ENCODE results near the gene MYH3. TPM values are rescaled to one million over a fixed set of nuclear protein-coding genes. Genes with fewer than 3 reads are reported as not detected.

MYH3 gene
- total RNA-seq, 4 donors from 2014 or later = 2.2 to 6.6 (median 3.6) TPM

DNA sequence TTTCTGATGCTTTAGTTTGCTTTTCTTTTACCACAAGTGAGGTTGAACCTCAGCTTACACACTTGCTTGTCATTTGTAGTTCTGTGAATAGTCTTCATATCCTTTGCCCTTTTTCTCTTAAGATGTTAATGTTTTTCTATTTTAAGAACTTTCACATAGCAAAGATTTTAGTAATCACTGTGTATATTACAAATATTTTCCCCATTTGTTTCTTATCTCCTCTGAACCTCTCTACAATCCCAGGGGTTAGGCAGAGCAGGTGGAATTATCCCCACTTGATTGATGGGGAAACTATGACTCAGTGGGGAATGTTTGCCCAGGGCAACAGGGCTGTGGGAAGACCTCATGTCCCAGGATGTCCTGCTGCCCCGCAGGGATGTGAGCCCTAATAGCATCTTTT is 11.7 kb upstream of the MYH3 start:
- in situ Hi-C loops (cut with MboI; ENCODE audit: low pct_ligation_motif_present in 1 of 4, low pct_unique_long_range_greater_than_20kb in 1 of 4, low sequenced_read_pairs in 3 of 4) (loop anchor here in 1 of 4 donors (25.0 kb wide), 1 partner anchor 106 kb away; no protein-coding TSS in a partner anchor), intact Hi-C loops (cut with DNase I; ENCODE audit: low total_unique reads) (no loop called here)
- Histone ChIP-seq H3K4me1 (no peaks in the 10 kb centered on the region), H3K9me3 (no peaks in the 10 kb centered on the region), H3K4me3 (no peak overlapping the region), H3K36me3 (no peaks in the 10 kb centered on the region), H3K27me3 (no peaks in the 10 kb centered on the region), H3K27ac (no peak overlapping the region)
- TF ChIP-seq POLR2A (IDR thresholded peaks at IDR 0.05) (no peak), EP300 (IDR thresholded peaks at IDR 0.05; ENCODE audit: low read depth) (no peak), POLR2AphosphoS5 (IDR thresholded peaks at IDR 0.05) (no peak)
- TF ChIP-seq, protein P1, sequence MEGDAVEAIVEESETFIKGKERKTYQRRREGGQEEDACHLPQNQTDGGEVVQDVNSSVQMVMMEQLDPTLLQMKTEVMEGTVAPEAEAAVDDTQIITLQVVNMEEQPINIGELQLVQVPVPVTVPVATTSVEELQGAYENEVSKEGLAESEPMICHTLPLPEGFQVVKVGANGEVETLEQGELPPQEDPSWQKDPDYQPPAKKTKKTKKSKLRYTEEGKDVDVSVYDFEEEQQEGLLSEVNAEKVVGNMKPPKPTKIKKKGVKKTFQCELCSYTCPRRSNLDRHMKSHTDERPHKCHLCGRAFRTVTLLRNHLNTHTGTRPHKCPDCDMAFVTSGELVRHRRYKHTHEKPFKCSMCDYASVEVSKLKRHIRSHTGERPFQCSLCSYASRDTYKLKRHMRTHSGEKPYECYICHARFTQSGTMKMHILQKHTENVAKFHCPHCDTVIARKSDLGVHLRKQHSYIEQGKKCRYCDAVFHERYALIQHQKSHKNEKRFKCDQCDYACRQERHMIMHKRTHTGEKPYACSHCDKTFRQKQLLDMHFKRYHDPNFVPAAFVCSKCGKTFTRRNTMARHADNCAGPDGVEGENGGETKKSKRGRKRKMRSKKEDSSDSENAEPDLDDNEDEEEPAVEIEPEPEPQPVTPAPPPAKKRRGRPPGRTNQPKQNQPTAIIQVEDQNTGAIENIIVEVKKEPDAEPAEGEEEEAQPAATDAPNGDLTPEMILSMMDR (IDR thresholded peaks at IDR 0.05) = no peak
- WGBS, 2 donors (ENCODE audit: low coverage in 1 of 2) = 83 to 89% methylated on average over 1 of the region's 1 CpG
- DNase-seq = no peak

DNA sequence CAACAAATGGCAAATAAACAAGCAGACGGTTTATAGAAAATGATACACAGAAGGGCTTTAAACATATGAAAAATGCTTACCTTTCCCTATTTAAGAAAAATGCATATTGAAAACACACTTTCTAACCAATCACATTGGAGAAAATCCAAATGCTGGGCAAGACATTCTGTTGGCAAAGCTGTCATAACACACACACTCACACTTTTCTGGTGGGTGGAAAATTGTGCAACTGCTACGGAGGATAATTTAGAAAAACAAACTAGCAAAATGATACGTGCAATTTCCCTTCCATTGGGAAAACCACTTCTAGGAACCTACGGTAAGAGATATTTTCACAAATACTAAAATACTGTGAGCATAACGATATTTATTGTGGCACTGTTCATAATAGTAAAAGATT is 9.8 kb upstream of the MYH3 start:
- no peaks in the 10 kb centered on the region for H3K4me1 ChIP-seq
- no peak for TF ChIP-seq EP300 (IDR thresholded peaks at IDR 0.05; ENCODE audit: low read depth)
- DNase-seq = no peak
- H3K27ac ChIP-seq = no peak overlapping the region
- H3K36me3 ChIP-seq = no peaks in the 10 kb centered on the region
- no peaks in the 10 kb centered on the region for H3K9me3 ChIP-seq
- no peak overlapping the region for H3K4me3 ChIP-seq
- intact Hi-C loops (cut with DNase I; ENCODE audit: low total_unique reads) (no loop called here), in situ Hi-C loops (cut with MboI; ENCODE audit: low pct_ligation_motif_present in 1 of 4, low pct_unique_long_range_greater_than_20kb in 1 of 4, low sequenced_read_pairs in 3 of 4) (loop anchor here in 1 of 4 donors (25.0 kb wide), 1 partner anchor 105 kb away; no protein-coding TSS in a partner anchor)
- no peaks in the 10 kb centered on the region for H3K27me3 ChIP-seq
- WGBS, 2 donors (ENCODE audit: low coverage in 1 of 2) = 84 to 89% methylated on average over 5 of the region's 5 CpGs

DNA sequence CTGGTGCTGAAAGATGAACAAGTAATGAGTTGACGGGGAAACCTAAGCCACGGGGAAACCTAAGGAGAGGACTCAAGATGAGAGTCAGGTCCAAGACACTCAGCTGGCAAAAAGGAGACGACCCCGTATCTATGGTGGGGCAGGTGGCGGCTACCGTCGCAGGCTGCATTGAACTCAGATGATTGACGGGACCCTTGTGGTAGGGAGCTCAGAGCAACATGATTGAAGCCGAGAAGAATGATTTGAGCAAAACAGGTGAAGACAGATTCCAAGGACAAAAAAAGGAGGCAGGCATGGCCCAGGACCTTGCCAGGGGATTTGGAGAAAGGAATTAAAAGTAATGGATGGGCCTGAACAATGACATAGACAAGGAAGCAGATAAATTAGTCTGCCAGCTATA is 7.5 kb upstream of the MYH3 start:
- in situ Hi-C loops (cut with MboI; ENCODE audit: low pct_ligation_motif_present in 1 of 4, low pct_unique_long_range_greater_than_20kb in 1 of 4, low sequenced_read_pairs in 3 of 4) = loop anchor here in 1 of 4 donors (25.0 kb wide), 1 partner anchor 102 kb away; no protein-coding TSS in a partner anchor
- no peaks in the 10 kb centered on the region for H3K9me3 ChIP-seq
- no peak for DNase-seq
- intact Hi-C loops (cut with DNase I; ENCODE audit: low total_unique reads) = no loop called here
- H3K27ac ChIP-seq = no peak overlapping the region
- no peaks in the 10 kb centered on the region for H3K4me1 ChIP-seq
- H3K4me3 ChIP-seq = no peak overlapping the region
- no peaks in the 10 kb centered on the region for H3K36me3 ChIP-seq
- whole genome bisulfite sequencing, 2 donors (ENCODE audit: low coverage in 1 of 2) = 91 to 96% methylated on average over 5 to 9 of the region's 9 CpGs
- H3K27me3 ChIP-seq = no peaks in the 10 kb centered on the region
- TF ChIP-seq POLR2AphosphoS5 (IDR thresholded peaks at IDR 0.05) (no peak), EP300 (IDR thresholded peaks at IDR 0.05; ENCODE audit: low read depth) (no peak), POLR2A (IDR thresholded peaks at IDR 0.05) (no peak)
- TF ChIP-seq, protein P1 (IDR thresholded peaks at IDR 0.05) = no peak

DNA sequence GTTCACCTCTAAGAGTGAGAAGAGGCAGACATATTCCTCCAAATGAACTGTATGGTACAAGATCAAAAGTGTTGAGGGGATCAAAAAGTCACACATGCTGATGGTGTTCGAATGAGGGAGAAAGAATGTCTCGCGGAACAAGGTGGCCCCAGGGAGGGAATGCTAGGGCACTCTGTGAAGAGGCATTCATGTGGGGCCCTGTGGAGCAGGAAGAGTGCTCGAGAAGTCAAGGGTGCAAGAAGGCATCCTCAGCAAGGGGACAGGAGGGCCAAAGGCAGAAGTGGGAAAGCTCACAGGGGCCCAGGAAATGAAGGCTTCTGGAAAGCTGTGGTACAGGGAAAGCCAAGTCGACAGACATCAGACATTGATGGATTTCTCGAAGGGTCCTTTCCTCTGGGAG is 6.1 kb upstream of the MYH3 start:
- intact Hi-C loops (cut with DNase I; ENCODE audit: low total_unique reads) (no loop called here), in situ Hi-C loops (cut with MboI; ENCODE audit: low pct_ligation_motif_present in 1 of 4, low pct_unique_long_range_greater_than_20kb in 1 of 4, low sequenced_read_pairs in 3 of 4) (loop anchor here in 1 of 4 donors (25.0 kb wide), 1 partner anchor 101 kb away; no protein-coding TSS in a partner anchor)
- Histone ChIP-seq H3K27me3 (no peaks in the 10 kb centered on the region), H3K36me3 (no peaks in the 10 kb centered on the region), H3K27ac (no peak overlapping the region), H3K4me3 (no peak overlapping the region), H3K9me3 (no peaks in the 10 kb centered on the region), H3K4me1 (no peaks in the 10 kb centered on the region)
- no peak for DNase-seq
- 90 to 92% methylated on average over 2 to 6 of the region's 6 CpGs for WGBS, 2 donors (ENCODE audit: low coverage in 1 of 2)
- TF ChIP-seq POLR2A (IDR thresholded peaks at IDR 0.05) (no peak), POLR2AphosphoS5 (IDR thresholded peaks at IDR 0.05) (no peak), EP300 (IDR thresholded peaks at IDR 0.05; ENCODE audit: low read depth) (no peak)
- TF ChIP-seq, protein P1 (IDR thresholded peaks at IDR 0.05) = no peak

DNA sequence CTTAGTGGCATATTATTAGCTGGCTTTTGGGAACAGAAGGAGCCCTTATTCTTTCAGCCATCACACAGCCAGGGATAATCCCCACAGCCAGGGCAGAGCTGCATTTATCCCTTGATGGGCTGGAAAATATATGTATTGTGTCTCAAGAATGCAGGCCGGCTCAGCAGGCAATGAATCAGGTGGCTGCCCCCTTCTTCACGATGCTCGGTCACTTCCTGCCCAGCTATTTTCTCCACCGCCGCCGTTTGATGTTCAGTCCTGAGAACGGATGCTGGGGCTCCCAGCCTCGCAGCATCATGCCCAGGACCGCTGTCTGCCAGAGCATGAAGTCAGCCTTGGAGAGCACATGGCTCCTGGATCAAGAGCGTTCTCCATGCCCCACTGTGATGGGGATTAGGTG is 4.3 kb upstream of the MYH3 start:
- DNase-seq = no peak
- H3K27me3 ChIP-seq = no peaks in the 10 kb centered on the region
- no peak overlapping the region for H3K4me3 ChIP-seq
- H3K4me1 ChIP-seq = no peaks in the 10 kb centered on the region
- in situ Hi-C loops (cut with MboI; ENCODE audit: low pct_ligation_motif_present in 1 of 4, low pct_unique_long_range_greater_than_20kb in 1 of 4, low sequenced_read_pairs in 3 of 4) (loop anchor here in 1 of 4 donors (25.0 kb wide), 1 partner anchor 99 kb away; no protein-coding TSS in a partner anchor), intact Hi-C loops (cut with DNase I; ENCODE audit: low total_unique reads) (no loop called here)
- no peak overlapping the region for H3K27ac ChIP-seq
- H3K9me3 ChIP-seq = no peaks in the 10 kb centered on the region
- H3K36me3 ChIP-seq = no peaks in the 10 kb centered on the region
- WGBS, 2 donors (ENCODE audit: low coverage in 1 of 2) = 92 to 100% methylated on average over 1 to 10 of the region's 10 CpGs
- TF ChIP-seq, protein P1 (IDR thresholded peaks at IDR 0.05) = no peak
- TF ChIP-seq EP300 (IDR thresholded peaks at IDR 0.05; ENCODE audit: low read depth) (no peak), POLR2AphosphoS5 (IDR thresholded peaks at IDR 0.05) (no peak), POLR2A (IDR thresholded peaks at IDR 0.05) (no peak)

Measured in transverse colon (tissue), 4 donors.